Right lobe of liver (tissue), 6 donors: ENCODE data around the gene H19. TPM values are rescaled to one million over a fixed set of nuclear protein-coding genes. Genes with fewer than 3 reads are reported as not detected.

Experiments
- ATAC-seq, 4 donors: fragments of 200-7000 bp; cut with Tn5 transposase; one replicate each; pipeline ENCODE4 v1.9.1; 2020; ENCODE audit warnings: mild to moderate bottlenecking in 4 of 4, moderate library complexity in 4 of 4
- DNase-seq, 3 donors: peaks; one replicate each; pipeline ENCODE4 v3.0.0-alpha.2; 2020
- H3K27ac ChIP-seq, 3 donors: fragments of 200-600 bp; one replicate each; pipeline ENCODE4 v1.8.0; 2022
- H3K27me3 ChIP-seq, 2 donors: fragments of 200-600 bp; one replicate each; pipeline ENCODE4 v1.8.0; 2022
- H3K36me3 ChIP-seq, 4 donors: fragments of 200-600 bp; sonication (generic) in 1 of 4; one replicate each; pipeline versions ENCODE4 v1.5.1 to v1.8.0; 2017 to 2022; ENCODE audit warnings: control low read depth in 1 of 4
- H3K4me1 ChIP-seq, 4 donors: fragments of 200-600 bp; sonication (generic) in 1 of 4; one replicate each; pipeline versions ENCODE4 v1.5.1 to v1.8.0; 2017 to 2022; ENCODE audit warnings: control low read depth in 1 of 4
- H3K4me3 ChIP-seq, 3 donors: fragments of 200-600 bp; one replicate each; pipeline ENCODE4 v1.8.0; 2022
- H3K9me3 ChIP-seq, 4 donors: fragments of 200-600 bp; sonication (generic) in 1 of 4; one replicate each; pipeline versions ENCODE4 v1.5.1 to v1.8.0; 2017 to 2022; ENCODE audit warnings: control low read depth in 1 of 4
- CTCF ChIP-seq, 4 donors: fragments of 200-600 bp in 3 of 4; fragments of 450-650 bp in 1 of 4; IDR thresholded peaks; one replicate each; pipeline versions ENCODE4 v1.5.1 to v1.8.0; 2016 to 2022; ENCODE audit warnings: antibody characterized with exemption in 4 of 4, mild to moderate bottlenecking in 2 of 4
- POLR2A ChIP-seq: fragments of 450-650 bp; IDR thresholded peaks from one replicate; pipeline ENCODE4 v1.6.1; 2017; ENCODE audit warnings: antibody characterized with exemption, mild to moderate bottlenecking
- WGBS: methylation state at CpG from one replicate; pipeline ENCODE4 v1.1.6; 2018; ENCODE audit warnings: low coverage, low lambda C conversion rate; ENCODE audit not compliant: insufficient coverage; ENCODE audit errors: missing lambda C conversion rate; 5-methylcytosine and 5-hydroxymethylcytosine counted together
- intact Hi-C, 2 donors: fragments of 100-400 bp; cut with DNase I; formaldehyde crosslinking; loops; one replicate each; pipeline versions ENCODE4 v1.11.2 to v1.14.1; 2022
- total RNA-seq, 6 experiments: library from RNA; depleted of rRNA in 2 of 6; stranded (reverse); fragments of >200 nt in 2 of 6; fragmentation: NEBNext Ultra II Directional in 3 of 6; extraction: Animal tissue kit (Norgen Biotek cat#: 25700) in 3 of 6; gene quantifications; one replicate each; pipeline versions ENCODE4 v1.1.0 to v1.2.4, GENCODE V29; 2016 to 2023
- donor health status: DM: no; HTN: yes; CAD: no.
- donor health status: DM: no; HTN: no; CAD: no.
- donor health status: DM: no; HTN: no; CAD: no.
- donor health status: DM: no; HTN: yes; CAD: no.
- donor health status: DM: no; HTN: yes; CAD: no.

The H19 gene
- total RNA-seq, 6 experiments from 2014 or later = 143 to 898 (median 229) TPM

GRCh38 chr11:1983601-1983961 lies 14.1 kb downstream of the H19 start:
- no peaks in the 10 kb centered on the region for H3K9me3 ChIP-seq
- no peaks in the 10 kb centered on the region for H3K36me3 ChIP-seq
- no peaks in the 10 kb centered on the region for H3K27me3 ChIP-seq
- ATAC-seq (no peak), DNase-seq (peak in 2 of 3 donors; percentile 4 to 7)
- H3K27ac ChIP-seq = no peak overlapping the region
- no peaks in the 10 kb centered on the region for H3K4me1 ChIP-seq
- 100% methylated on average over 1 of the region's 12 CpGs for WGBS
- H3K4me3 ChIP-seq = no peak overlapping the region
- no peak for TF ChIP-seq POLR2A
- no peak for TF ChIP-seq CTCF (IDR thresholded peaks at IDR 0.05)
- intact Hi-C loops = no loop called here

- ATAC-seq (peak; percentile 9 to 42 (median 14)), DNase-seq (no peak)
- Histone ChIP-seq H3K4me1 (no peaks in the 10 kb centered on the region), H3K9me3 (no peaks in the 10 kb centered on the region), H3K27ac (no peak overlapping the region), H3K27me3 (no peaks in the 10 kb centered on the region), H3K4me3 (no peak overlapping the region), H3K36me3 (no peaks in the 10 kb centered on the region)
- intact Hi-C loops = no loop called here
- no CpG with 5 or more reads among the region's 26 CpGs for WGBS
- TF ChIP-seq POLR2A (no peak), CTCF (IDR thresholded peaks at IDR 0.05) (no peak)
Observed at GRCh38 chr11:1982873-1983600, 14.6 kb downstream of the H19 start.

GRCh38 chr11:1979607-1980006 lies 18.0 kb downstream of the H19 start:
- H3K9me3 ChIP-seq = no peaks in the 10 kb centered on the region
- no peaks in the 10 kb centered on the region for H3K27me3 ChIP-seq
- intact Hi-C loops = no loop called here
- H3K4me3 ChIP-seq = no peak overlapping the region
- no peak for TF ChIP-seq POLR2A
- TF ChIP-seq CTCF (IDR thresholded peaks at IDR 0.05) = no peak
- H3K36me3 ChIP-seq = no peaks in the 10 kb centered on the region
- H3K4me1 ChIP-seq = no peaks in the 10 kb centered on the region
- no peak for DNase-seq
- ATAC-seq = no peak
- no peak overlapping the region for H3K27ac ChIP-seq
- WGBS = no CpG with 5 or more reads among the region's 11 CpGs

- intact Hi-C loops = no loop called here
- ATAC-seq = peak; percentile 5 to 50 (median 41)
Observed at GRCh38 chr11:1978720-1979473, 18.7 kb downstream of the H19 start.

More at GRCh38 chr11:1978720-1979473, 18.7 kb downstream of the H19 start:
- DNase-seq = peak in 1 of 3 donors; percentile 6
- no peaks in the 10 kb centered on the region for H3K36me3 ChIP-seq
- H3K27me3 ChIP-seq = no peaks in the 10 kb centered on the region
- H3K27ac ChIP-seq = no peak overlapping the region
- TF ChIP-seq CTCF (IDR thresholded peaks at IDR 0.05) = no peak
- TF ChIP-seq POLR2A = no peak
- no peaks in the 10 kb centered on the region for H3K4me1 ChIP-seq
- H3K4me3 ChIP-seq = no peak overlapping the region
- WGBS = no CpG with 5 or more reads among the region's 26 CpGs
- no peaks in the 10 kb centered on the region for H3K9me3 ChIP-seq
